Left hindlimb (tissue), 1 donor: ENCODE measurements around the gene ZNF792.
"Not testable (repeated sequence)": the region's sequence is repeated elsewhere in the genome, so short reads cannot be mapped to it uniquely, and the experiment has no call there.

ENCODE experiments used
- DNase-seq: peaks from one replicate; pipeline ENCODE4 v3.0.0-alpha.2; 2018

ZNF792 gene

DNA sequence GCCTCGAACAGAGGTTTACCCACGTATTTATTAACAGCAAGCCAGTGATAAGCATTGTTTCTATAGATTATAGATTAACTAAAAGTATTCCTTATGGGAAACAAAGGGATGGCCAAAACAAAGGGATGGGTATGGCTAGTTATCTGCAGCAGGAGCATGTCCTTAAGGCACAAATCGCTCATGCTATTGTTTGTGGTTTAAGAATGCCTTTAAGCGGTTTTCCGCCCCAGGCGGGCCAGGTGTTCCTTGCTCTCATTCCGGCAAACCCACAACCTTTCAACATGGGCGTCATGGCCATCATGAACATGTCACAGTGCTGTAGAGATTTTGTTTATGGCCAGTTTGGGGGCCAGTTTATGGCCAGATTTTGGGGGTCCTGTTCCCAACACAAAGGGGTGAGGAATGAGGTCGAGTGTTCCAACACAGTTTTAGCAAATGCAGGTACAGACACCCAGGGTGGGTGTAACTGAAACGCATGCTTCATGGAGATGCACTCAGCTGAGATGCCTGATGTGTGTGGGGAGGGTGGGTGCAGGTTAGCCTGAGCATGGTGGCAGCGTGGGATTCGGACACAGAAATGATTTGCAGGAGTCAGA lies 6.3 kb upstream of the ZNF792 start:
- DNase-seq, result not testable (repeated sequence)

DNA sequence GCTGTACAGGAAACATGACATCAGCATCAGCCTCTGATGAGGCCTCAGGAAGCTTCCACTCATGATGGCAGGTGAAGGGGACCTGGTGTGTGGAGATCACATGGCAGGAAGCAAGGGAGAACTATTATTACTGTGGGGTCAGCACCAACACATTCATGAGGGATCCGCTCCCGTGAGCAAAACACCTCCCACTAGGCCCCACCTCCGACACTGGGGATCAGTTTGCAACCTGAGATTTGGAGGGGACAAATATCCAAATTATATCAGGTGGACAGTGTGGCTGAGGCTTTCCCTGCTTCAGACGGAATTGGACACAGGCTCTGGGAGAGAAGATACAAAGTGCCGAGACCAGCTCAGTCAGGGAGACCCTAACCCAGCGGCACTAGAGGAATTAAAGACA lies 5.7 kb upstream of the ZNF792 start:
- DNase-seq, result no peak

DNA sequence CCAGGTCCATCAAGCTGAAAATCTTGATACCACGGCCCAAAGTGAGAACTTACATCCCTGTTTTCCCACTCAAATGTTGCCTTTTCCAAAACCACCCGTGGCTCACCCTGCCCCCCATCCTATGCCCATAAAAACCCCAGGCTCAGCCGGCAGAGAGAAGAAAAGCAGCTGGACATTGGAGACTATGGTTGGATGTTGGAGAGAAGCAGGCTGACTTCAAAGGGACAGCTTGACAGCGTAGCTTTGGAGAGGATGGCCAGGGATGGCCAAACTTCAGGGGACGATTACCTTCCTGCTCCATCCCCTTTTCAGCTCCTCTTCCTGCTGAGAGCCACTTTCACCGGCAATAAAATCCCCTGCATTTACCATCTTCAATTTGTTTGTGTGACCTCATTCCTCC lies 3.5 kb upstream of the ZNF792 start:
- DNase-seq, result no peak

DNA sequence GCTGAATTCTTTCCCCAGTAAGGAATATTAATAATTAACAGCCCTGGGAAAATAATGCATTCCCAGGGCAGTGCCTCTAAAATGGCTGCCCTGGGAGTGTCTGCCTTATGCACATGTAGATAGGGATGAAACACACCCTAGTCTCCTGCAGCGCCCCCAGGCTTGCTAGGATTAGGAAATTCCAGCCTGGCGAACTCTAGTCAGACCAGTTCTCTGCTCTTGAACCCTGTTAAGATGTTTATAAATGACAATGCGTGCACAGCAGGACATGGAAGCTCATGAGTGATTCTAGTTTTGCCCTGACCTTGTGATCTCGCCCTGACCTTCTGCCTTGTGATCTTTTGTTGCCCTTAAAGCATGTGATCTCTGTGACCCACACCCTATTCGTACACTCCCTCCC lies 1.5 kb upstream of the ZNF792 start:
- DNase-seq, result not testable (repeated sequence)

DNA sequence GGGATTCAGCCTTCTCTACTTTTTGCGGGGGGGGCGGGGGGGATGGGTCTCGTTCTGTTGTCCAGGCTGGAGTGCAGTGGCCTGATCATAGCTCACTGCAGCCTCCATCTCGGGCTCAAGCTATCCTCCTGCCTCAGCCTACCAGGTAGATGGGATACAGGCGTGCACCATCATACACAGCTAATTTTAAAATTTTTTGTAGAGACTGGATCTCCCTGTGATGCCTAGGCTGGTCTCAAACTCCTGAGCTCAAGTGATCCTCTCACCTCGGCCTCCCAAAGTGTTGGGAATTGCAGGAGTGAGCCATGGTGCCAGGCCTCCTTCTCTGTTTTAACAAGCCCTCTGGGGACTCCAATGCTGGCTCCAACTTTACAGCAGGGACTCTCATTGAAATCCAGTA lies 569 bp upstream of the ZNF792 start:
- no peak for DNase-seq

DNA sequence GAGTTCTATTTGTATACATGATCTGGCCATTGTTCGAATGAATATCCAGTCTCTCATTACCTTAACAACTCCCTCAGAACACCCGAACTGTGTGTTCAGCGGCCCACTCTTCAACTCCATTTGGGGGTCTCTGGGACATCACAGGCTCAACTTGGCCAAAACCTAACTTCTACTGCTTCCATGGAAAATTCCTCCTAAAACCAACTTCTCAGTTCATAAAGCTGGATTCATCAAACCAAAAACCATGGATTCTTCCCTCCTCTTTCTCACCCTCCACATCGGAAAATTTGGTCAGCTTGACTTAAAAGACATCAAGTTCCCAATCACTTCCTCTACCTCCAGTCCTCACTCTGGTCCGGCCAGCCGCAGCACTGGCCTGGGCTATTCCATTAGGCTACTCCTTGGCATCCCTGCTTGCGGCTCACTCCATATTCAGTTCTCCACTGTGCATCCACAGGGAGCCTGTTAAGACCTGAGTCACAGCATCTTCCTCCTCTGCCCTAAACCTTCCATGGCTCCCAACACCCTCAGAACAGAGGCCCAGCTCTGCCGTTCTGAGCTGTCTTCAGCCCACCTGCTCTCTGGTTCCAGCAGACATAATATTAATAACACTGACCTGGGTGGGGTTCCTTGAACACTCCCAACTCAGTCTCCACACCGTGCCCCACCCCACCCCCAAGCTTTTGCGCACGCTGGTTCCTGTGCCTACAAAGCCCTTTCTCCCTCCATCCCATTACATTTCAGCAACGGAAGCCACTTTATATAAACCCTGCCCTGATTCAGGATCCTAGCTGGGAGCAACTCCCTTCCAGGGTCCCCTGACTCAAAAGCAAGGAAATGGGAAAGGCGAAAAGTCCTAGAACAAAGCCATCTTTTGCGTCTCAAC lies 1.1 kb downstream of the ZNF792 start:
- no peak for DNase-seq

DNA sequence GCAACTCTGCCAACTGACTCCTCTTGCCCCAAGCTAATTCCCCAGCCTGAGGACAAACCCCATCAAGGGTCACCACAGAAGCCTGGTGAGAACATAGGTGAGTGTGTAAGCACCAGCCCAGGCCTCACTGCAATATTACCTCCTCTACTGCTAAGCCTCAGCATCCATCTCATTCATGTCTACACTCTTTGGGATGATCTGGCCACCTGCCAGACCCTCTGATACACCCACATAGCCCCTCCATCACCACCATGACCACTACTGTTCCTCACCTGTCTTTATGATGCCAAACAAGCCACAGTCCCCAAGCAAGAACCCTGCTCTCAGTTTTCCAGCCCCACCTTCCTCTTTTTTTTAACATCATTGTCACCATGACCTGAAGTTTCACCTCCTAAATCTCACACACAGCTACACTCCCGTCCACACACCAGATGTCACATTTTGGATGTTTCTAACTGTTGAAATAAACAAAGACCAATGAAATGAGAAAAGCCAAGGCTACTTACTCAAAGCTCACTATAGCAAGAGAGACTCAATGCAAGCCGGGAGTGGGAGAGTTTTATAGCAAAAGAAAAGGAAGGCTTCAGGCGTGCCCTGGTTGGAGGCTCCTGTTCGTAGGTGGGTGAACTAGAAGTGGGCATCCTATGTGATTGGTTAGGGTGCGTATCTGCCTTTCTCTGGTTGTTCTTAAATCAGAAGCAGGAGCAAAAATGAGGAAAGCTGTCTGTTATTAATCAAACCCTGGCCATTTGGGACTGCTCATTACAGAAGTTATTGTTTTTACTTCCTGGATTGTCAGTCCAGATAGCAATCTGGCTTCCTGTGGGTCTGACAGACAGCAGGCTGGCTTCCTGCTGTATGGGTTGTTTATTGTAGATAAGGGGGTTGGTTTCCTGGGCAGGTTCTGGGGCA lies 2.0 kb downstream of the ZNF792 start:
- DNase-seq, result no peak

DNA sequence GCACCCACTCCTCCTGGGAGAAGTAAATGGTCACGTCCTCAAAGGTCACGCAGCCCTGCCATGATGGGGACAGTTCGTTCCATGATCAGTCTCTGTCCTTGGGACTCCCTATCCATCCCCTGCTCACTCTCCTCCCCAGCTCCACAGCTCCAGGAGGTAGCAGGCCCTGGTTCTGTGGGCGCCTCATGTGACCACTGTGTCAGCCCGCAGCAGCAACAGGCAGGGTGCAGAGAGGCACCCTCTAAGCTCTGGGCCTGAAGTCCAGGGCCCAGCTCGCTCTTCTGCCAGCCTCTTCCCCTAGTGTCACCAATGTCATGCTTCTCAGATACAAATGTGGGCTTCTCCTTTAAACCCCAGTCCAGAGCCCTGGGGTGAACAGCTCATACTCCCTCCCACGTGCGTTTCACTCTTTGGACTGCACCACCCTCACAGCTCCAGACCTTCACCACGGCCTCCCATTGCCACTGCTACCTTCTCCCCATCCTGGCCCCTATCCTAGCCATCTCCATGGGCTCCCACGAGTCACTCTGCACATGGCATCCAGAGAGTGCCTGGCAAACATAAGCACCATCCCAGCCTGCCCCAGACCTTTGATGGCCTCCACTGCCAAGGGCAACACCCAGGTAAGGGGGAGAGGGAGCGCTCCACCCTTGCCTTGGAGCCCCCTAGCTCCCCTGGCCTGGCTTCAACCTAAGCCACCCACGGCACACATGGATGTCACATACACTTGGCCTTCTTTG lies 2.9 kb downstream of the ZNF792 start:
- no peak for DNase-seq

DNA sequence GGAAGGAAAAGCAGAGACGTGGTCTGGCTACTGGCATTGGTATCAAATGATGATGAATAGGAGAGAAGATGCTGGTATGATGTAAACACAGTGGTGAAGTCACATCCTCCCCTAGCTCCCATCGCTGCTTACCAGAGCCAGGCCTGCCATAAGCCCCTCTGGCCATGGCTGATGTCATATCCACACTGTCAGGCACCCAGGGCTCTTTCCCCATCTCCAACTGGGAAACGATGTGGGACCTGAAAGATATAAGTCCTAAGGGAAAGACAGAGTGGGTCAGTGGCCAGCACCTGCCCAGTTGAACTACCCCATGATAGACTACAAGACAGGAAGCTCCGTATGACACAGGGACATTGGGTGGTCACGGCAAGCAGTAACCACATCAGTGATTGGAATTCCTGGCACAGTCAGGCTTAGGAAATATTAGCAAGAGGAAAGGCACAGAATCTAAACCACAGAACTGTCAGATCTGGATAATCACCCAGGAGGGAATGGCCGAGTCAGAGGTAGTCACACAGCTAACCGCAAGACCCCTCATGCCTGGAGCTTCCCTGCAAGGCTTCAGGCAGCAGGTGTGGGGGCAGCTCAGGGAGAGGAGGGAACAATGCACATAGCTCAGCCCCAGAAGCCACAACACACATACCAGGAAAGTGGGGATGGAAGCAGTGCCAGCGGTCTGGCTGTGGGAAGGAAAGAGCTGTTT lies 3.8 kb downstream of the ZNF792 start:
- no peak for DNase-seq

DNA sequence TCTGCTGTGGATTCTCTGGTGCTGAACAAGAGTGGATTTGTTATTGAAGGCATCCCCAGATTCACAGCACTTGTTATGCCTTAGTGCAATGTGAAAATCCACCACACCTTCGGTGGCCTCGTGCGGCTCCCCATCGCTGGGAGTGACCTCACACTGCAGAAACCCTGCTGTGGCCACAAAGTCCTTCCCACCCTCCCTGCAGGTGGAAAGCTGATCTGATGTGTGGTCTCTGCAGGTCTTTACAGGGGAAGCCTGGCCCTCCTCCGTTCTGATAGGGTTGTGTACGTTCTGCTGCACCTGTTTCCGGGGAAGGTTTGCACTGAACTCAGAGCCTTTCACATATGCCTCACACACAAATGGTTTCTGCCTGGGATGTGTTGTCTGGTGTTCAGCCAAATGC lies 5.0 kb downstream of the ZNF792 start:
- no peak for DNase-seq

DNA sequence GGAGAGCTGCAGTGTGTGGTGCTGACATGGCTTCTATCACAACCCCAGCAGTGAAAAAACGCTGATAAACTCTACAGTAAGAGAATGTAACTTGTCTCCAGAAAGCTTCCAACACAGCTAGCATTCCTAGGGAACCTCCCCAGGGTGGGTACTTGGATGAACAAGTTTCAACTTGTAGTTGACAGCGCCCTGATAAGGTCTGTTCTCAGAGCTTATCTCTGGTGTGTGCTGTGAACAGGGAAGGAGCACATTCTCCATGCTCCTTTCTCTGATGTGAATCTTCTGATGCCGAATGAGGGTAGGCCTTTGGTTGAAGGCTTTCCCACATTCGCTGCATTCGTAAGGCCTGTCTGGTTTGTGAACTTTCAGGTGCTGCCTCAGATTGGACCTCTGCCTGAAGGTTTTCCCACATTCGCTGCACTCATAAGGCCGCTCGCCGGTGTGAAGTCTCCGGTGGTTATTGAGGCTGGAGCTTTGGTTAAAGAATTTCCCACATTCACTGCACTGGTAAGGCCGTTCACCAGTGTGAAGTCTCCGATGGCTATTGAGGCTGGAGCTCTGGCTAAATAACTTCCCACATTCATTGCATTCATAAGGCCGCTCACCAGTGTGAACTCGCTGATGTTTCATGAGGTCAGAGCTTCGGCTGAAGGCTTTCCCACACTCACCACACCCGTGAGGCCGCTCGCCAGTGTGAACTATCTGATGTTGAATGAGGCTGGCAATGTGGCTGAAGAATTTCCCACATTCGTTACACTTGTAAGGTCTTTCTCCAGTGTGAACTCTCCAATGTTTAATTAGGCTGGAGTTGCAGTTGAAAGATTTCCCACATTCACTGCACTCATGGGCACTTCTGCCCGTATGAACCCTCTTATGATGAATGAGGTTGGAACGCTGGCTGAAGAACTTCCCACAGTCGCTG lies 5.9 kb downstream of the ZNF792 start:
- DNase-seq, result no peak

DNA sequence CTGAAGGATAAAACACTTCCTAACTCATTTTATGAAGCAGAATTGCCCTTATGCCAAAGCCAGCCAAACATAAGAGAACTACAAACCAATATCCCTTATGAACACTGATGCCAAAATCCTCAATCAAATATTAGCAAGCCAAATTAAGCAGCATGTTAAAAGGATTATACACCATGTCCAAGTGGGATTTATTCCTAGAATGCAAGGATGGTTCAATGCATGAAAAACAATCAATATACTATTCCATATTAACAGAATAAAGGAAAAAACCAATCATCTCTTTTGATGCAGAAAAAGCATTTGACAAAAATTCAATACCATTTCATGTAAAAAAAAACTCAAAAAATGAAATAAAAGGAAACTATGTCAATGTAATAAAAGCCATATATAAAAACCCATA lies 10.9 kb downstream of the ZNF792 start:
- DNase-seq, result no peak

DNA sequence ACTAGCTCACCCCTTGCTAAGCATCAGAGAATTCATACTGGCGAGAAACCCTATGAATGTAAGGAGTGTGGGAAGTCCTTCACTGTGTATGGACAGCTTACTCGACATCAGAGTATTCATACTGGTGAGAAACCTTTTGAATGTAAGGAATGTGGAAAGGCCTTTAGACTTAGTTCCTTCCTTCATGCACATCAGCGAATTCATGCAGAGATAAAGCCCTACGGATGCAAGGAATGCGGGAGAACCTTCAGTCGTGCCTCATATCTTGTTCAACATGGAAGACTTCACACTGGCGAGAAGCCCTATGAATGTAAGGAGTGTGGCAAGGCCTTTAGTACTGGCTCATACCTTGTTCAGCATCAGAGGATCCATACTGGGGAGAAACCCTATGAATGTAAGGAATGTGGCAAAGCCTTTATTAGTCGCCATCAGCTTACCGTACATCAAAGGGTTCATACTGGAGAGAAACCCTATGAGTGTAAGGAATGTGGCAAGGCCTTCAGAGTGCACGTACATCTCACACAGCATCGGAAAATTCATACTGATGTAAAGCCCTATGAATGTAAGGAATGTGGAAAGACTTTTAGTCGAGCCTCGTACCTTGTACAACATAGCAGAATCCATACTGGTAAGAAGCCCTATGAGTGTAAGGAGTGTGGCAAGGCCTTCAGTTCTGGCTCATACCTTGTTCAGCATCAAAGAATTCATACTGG lies 20.0 kb downstream of the ZNF792 start:
- DNase-seq, result no peak

DNA sequence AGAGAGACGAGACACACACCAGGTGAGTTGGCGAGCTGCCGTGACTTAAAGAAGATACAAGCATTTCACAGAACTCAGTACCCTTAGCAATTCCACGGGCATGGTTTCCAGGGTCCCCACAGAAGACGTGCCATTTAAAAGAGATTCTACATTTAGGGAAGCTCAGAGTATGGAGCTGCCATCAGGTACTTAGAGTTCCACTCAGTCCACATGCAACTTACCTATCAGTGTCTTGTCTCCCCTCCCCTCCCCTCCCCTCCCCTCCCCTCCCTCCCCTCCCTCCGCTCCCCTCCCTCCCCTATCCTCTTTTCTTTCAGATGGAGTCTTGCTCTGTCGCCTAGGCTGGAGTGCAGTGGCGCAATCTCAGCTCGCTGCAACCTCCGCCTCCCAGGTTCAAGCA lies 25.1 kb downstream of the ZNF792 start:
- DNase-seq, result no peak

DNA sequence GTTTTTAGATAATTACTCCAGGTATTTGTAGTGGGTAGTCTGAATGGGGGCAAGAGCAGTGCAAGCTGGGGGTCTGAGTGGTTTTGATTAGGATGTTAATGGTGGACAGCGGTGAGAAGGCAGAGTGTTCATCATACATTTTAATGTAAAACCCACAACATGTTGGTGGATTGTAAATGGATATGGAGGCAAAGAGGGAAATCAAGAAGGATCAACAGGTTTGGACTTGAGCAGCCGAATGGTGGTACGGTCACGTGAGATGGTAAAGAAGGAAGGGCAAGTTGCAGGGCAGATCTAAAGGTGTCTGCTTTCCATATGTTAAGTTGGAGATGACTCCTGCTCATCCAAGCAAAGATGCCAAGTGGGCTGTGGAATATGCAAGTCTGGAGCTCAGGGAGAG lies 27.8 kb downstream of the ZNF792 start:
- no peak for DNase-seq

DNA sequence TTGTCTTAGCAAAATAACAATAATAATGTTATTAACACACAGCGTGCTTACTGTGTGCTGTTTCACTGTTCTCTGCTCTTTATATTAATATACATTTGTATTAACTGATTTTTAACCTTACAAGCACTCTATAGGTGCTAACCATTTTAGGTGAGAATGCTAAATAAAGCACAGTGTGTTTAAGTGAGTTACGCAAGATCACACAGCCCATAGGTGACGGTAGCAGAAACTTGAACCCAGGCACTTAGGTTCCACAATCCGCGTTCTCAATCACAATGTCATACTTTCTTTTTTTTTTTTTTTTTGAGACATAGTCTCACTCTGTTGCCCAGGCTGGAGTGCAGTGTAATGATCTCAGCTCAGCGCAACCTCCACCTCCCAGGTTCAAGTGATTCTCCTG lies 31.5 kb downstream of the ZNF792 start:
- no peak for DNase-seq

DNA sequence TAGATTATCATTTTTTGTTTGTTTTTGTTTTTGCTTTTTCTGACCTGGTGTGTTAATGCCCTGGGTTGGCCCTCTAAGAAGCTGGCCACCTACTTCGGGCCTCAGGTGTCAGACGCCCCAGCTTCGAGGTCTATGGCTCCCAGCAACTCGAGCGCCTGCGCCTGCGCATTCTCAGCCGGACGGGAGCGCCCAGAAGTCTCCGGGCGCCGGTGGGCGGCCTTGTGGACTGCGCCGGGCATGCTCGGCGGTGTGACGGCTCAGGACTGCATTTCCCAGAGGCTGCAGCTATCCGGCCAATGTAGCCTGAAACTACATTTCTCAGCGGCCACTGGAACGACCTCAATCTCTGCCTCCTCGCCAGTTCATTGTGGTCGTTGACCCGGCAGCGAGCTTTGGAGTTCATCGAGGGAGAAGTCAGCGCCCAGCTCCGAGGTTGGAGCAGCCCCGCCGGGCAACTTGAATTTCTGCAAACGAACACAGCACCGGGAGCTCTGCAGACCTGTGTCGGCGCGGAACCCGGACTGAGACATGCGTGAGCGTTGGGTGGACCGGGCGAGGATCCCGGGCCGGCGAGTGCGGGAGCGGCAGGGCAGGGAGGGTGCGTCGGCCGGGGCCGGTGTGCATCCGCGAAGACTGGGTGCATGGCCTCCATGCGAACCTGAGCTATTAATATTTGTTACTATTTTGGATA lies 37.2 kb downstream of the ZNF792 start, which contains the start of gene ZNF30:
ZNF30 (plus strand) TSS at position 219 of the 691 bp plus-strand sequence. CDS start 3,045 bp downstream, outside the sequence.
- peak; percentile 91 for DNase-seq

DNA sequence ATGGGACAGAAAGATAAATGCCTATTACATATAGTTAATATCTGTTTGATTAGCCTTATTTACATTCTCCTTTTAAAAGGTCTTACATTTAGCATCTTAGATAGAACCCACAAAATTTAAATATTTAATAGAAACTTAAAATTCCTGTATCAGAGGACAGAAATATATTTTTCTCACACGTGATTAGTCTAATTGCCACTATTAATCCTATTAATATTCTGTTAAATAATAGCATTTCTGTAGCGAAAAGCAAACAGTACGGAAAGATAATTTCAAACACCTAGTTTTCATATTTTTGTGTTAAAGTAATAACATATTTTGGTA lies 37.7 kb downstream of the ZNF792 start:
- DNase-seq, result no peak

DNA sequence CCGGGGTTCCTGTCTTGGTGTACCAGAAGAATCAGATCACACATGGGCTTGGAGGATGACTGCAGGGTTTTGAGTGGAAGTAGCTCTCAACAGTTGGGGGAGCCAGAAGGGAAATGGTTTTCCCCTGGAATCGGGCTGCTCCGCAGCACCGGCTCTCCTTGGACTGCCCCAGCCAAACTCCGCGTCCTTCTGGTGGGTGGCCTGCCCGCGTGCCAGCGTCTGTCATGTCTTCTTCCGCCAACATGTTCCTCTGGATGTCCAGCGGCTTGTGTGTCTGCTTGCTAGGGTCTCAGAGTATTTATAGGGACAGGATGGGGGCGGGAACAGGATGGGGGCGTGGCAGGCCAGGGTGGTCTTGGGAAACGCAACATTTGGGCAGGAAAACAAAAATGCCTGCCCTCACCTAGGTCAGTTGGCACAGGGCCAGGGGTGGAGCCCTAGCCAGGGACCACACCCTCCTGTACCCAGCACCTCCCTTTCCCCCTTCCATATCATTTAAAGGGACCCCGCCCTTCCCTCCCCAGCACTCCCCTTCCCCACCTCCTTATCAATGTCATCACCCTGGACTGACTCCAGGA lies 38.7 kb downstream of the ZNF792 start:
- no peak for DNase-seq
